Measurements from ENCODE around the gene ATG4D.
"Not testable (repeated sequence)": the region's sequence is repeated elsewhere in the genome, so short reads cannot be mapped to it uniquely, and the experiment has no call there.

The ATG4D gene

DNA sequence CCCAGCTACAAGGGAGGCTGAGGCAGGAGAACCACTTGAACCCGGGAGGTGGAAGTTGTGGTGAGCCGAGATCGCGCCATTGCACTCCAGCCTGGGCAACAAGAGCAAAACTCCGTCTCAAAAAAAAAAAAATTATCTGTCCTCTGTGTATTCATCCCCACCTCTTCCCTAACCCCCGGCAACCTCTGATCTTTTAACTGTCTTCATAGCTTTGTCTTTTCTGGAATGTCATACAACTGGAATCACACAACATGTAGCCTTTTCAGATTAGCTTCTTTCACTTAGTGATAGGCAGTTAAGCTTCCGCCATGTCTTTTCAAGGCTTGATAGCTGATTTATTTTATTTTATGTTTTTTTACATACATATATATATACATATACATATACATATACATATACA, 18.1 kb upstream of the ATG4D start:
- no peaks in the 10 kb centered on the region for H4K20me1 ChIP-seq (ENCODE audit: insufficient read depth, low read length)
- no peak overlapping the region for H3K4me3 ChIP-seq (ENCODE audit: low read depth in 1 of 2, low read length in 2 of 2)
- no peak for ATAC-seq (ENCODE audit: insufficient read depth, low read depth)
- no peaks in the 10 kb centered on the region for H3K9me3 ChIP-seq (ENCODE audit: insufficient read depth, low read length, severe bottlenecking)
- H3K4me1 ChIP-seq (ENCODE audit: insufficient read depth, low read length): no peaks in the 10 kb centered on the region
- no peak overlapping the region for H3K27ac ChIP-seq (ENCODE audit: low read length)
- H3K36me3 ChIP-seq (ENCODE audit: insufficient read depth, low read length): no peaks in the 10 kb centered on the region
- no peak overlapping the region for H2AFZ ChIP-seq (ENCODE audit: low read depth, low read length)
- no peak for DNase-seq
- H3K9ac ChIP-seq (ENCODE audit: low read depth, low read length): no peak overlapping the region
- no peaks in the 10 kb centered on the region for H3K27me3 ChIP-seq (ENCODE audit: insufficient read depth, low read length, poor library complexity)
- TF ChIP-seq EZH2 (IDR thresholded peaks at IDR 0.05; ENCODE audit: borderline replicate concordance, low read depth, low read length, severe bottlenecking): no peak
- TF ChIP-seq, protein P1, sequence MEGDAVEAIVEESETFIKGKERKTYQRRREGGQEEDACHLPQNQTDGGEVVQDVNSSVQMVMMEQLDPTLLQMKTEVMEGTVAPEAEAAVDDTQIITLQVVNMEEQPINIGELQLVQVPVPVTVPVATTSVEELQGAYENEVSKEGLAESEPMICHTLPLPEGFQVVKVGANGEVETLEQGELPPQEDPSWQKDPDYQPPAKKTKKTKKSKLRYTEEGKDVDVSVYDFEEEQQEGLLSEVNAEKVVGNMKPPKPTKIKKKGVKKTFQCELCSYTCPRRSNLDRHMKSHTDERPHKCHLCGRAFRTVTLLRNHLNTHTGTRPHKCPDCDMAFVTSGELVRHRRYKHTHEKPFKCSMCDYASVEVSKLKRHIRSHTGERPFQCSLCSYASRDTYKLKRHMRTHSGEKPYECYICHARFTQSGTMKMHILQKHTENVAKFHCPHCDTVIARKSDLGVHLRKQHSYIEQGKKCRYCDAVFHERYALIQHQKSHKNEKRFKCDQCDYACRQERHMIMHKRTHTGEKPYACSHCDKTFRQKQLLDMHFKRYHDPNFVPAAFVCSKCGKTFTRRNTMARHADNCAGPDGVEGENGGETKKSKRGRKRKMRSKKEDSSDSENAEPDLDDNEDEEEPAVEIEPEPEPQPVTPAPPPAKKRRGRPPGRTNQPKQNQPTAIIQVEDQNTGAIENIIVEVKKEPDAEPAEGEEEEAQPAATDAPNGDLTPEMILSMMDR (IDR thresholded peaks at IDR 0.05; ENCODE audit: borderline replicate concordance, extremely low read depth, low read length, poor library complexity, severe bottlenecking): no peak
- H3K79me2 ChIP-seq (ENCODE audit: insufficient read depth, low read length): no peaks in the 10 kb centered on the region
- H3K4me2 ChIP-seq (ENCODE audit: insufficient read depth, low read length): no peak overlapping the region

DNA sequence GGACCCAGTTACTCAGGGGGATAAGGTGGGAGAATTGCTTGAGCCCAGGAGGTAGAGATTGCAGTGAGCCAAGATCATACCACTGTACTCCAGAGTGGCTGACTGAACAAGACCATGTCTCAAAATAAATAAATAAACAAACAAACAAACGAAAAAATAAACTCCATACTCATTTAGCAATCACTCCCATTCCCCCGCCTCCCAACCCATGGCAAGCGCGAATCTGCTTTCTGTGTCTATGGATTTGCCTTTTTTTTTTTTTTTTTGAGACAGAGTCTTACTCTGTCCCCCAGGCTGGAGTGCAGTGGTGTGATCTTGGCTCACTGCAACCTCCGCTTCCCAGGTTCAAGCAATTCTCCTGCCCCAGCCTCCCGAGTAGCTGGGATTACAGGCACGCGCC, 16.8 kb upstream of the ATG4D start:
- H3K36me3 ChIP-seq (ENCODE audit: insufficient read depth, low read length); H3K4me1 ChIP-seq (ENCODE audit: insufficient read depth, low read length); H3K27ac ChIP-seq (ENCODE audit: low read length); H3K4me2 ChIP-seq (ENCODE audit: insufficient read depth, low read length); H3K79me2 ChIP-seq (ENCODE audit: insufficient read depth, low read length); DNase-seq; H3K27me3 ChIP-seq (ENCODE audit: insufficient read depth, low read length, poor library complexity); H3K9me3 ChIP-seq (ENCODE audit: insufficient read depth, low read length, severe bottlenecking); H2AFZ ChIP-seq (ENCODE audit: low read depth, low read length); H3K9ac ChIP-seq (ENCODE audit: low read depth, low read length); H4K20me1 ChIP-seq (ENCODE audit: insufficient read depth, low read length); ATAC-seq (ENCODE audit: insufficient read depth, low read depth); H3K4me3 ChIP-seq (ENCODE audit: low read depth in 1 of 2, low read length in 2 of 2): not testable (repeated sequence)

DNA sequence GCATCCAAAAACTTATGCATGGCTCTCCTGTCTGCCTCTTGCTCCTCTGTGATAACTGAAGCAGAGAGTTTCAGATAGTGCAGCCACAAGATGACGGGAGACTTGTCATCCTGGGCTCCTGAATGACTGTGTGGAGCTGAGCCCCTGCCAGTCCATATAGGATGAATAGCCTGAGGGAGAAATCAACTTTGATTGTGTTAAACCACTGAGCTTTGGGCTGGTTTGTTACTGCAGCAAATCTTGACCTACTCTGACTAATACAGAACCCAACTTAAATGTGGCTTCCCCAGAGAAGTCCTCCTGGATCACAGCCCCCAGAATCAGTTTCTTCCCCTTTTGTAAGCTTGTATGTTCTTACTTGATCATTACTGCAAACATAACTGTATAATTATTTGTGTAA, 11.2 kb upstream of the ATG4D start:
- Histone ChIP-seq H3K4me3 (ENCODE audit: low read depth in 1 of 2, low read length in 2 of 2) (no peak overlapping the region), H3K9me3 (ENCODE audit: insufficient read depth, low read length, severe bottlenecking) (no peaks in the 10 kb centered on the region), H2AFZ (ENCODE audit: low read depth, low read length) (no peak overlapping the region), H3K4me2 (ENCODE audit: insufficient read depth, low read length) (no peak overlapping the region), H3K4me1 (ENCODE audit: insufficient read depth, low read length) (no peaks in the 10 kb centered on the region), H3K79me2 (ENCODE audit: insufficient read depth, low read length) (no peaks in the 10 kb centered on the region), H4K20me1 (ENCODE audit: insufficient read depth, low read length) (no peaks in the 10 kb centered on the region), H3K27ac (ENCODE audit: low read length) (no peak overlapping the region), H3K36me3 (ENCODE audit: insufficient read depth, low read length) (no peaks in the 10 kb centered on the region), H3K9ac (ENCODE audit: low read depth, low read length) (no peak overlapping the region), H3K27me3 (ENCODE audit: insufficient read depth, low read length, poor library complexity) (no peaks in the 10 kb centered on the region)
- TF ChIP-seq, protein P1 (IDR thresholded peaks at IDR 0.05; ENCODE audit: borderline replicate concordance, extremely low read depth, low read length, poor library complexity, severe bottlenecking): no peak
- no peak for TF ChIP-seq EZH2 (IDR thresholded peaks at IDR 0.05; ENCODE audit: borderline replicate concordance, low read depth, low read length, severe bottlenecking)
- ATAC-seq (ENCODE audit: insufficient read depth, low read depth): no peak
- no peak for DNase-seq

DNA sequence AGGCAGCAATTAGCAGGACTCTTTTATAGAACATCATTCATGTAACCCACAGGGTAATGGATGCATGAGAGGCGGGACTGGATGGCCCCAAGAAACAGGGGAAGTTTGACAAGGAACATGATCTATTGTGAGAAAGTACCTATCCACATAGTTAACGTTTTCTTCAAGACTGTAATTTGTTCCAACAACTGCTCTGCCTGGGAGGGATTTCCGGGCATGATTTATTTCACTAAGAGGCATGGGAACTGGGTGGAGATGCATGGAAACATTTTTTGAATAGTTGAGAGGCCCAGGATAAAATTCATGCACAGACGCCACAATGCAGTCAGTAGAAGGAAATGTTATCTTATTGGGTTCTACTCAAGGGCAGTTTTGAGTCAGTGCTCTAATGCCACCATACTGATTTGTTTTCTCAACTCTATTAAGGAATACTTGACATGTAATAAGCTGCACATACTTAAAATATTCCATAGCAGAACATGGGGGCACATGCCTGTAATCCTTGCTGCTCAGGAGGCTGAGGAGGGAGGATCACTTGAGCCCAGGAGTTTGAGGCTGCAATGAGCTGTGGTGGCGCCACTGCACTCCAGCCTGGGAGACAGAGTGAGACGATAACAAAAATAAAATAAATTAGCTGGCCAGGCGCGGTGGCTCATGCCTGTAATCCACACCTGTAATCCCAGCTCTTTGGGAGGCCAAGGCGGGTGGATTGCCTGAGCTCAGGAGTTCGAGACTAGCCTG, 9.9 kb upstream of the ATG4D start:
- no peaks in the 10 kb centered on the region for H3K4me1 ChIP-seq (ENCODE audit: insufficient read depth, low read length)
- H3K9me3 ChIP-seq (ENCODE audit: insufficient read depth, low read length, severe bottlenecking): no peaks in the 10 kb centered on the region
- no peak overlapping the region for H3K4me2 ChIP-seq (ENCODE audit: insufficient read depth, low read length)
- no peak for DNase-seq
- no peaks in the 10 kb centered on the region for H3K79me2 ChIP-seq (ENCODE audit: insufficient read depth, low read length)
- H2AFZ ChIP-seq (ENCODE audit: low read depth, low read length): no peak overlapping the region
- H3K9ac ChIP-seq (ENCODE audit: low read depth, low read length): no peak overlapping the region
- no peak overlapping the region for H3K27ac ChIP-seq (ENCODE audit: low read length)
- no peaks in the 10 kb centered on the region for H3K36me3 ChIP-seq (ENCODE audit: insufficient read depth, low read length)
- no peaks in the 10 kb centered on the region for H4K20me1 ChIP-seq (ENCODE audit: insufficient read depth, low read length)
- H3K27me3 ChIP-seq (ENCODE audit: insufficient read depth, low read length, poor library complexity): no peaks in the 10 kb centered on the region
- TF ChIP-seq EZH2 (IDR thresholded peaks at IDR 0.05; ENCODE audit: borderline replicate concordance, low read depth, low read length, severe bottlenecking): no peak
- TF ChIP-seq, protein P1 (IDR thresholded peaks at IDR 0.05; ENCODE audit: borderline replicate concordance, extremely low read depth, low read length, poor library complexity, severe bottlenecking): no peak
- no peak overlapping the region for H3K4me3 ChIP-seq (ENCODE audit: low read depth in 1 of 2, low read length in 2 of 2)
- ATAC-seq (ENCODE audit: insufficient read depth, low read depth): no peak

Data from DND-41 (cell line).